ENCODE results near the gene SLC12A1.
"Not testable (repeated sequence)": the region's sequence is repeated elsewhere in the genome, so short reads cannot be mapped to it uniquely, and the experiment has no call there.

SLC12A1 gene

DNA sequence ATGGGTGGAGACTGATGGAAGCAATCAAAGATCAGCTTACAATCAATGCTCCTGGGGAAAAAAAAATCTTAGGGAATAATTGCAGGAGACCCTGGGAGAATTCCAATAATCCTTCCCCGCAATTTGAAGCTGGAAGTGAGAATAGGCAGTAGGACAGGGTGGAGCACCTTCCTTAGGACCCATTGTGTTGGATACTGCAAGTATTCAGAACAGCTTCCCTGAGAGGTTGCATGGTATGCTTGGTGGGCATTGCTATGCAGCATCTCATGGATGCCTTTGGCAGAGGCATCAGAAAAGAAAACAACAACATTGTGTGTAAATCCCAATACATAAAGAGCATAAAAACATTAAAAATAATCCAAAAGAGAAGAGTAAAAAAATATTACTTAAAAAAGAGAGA, 100.5 kb downstream of the SLC12A1 start:
- TF ChIP-seq GATA1 (IDR thresholded peaks at IDR 0.05; ENCODE audit: low read depth, low read length) (no peak), POLR2A (IDR thresholded peaks at IDR 0.05; ENCODE audit: low read length) (no peak)
- DNase-seq: no peak

DNA sequence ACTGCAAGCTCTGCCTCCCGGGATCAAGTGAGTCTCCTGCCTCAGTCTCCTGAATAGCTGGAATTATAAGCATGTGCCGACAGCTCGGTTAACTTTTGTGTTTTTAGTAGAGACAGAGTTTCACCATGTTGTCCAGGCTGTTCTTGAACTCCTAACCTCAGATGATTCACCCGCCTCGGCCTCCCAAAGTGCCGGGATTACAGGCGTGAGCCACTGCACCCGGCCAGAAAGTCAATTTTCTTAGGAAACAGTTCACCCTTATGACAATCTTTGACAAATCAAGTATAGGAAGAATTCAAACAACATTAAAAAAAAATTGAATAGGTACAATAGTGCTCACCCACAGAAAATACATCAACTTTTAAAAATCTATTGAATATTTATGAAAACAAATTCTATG, 101.5 kb downstream of the SLC12A1 start:
- DNase-seq: no peak
- TF ChIP-seq POLR2A (IDR thresholded peaks at IDR 0.05; ENCODE audit: low read length): no peak
- TF ChIP-seq GATA1 (IDR thresholded peaks at IDR 0.05; ENCODE audit: low read depth, low read length): no peak

DNA sequence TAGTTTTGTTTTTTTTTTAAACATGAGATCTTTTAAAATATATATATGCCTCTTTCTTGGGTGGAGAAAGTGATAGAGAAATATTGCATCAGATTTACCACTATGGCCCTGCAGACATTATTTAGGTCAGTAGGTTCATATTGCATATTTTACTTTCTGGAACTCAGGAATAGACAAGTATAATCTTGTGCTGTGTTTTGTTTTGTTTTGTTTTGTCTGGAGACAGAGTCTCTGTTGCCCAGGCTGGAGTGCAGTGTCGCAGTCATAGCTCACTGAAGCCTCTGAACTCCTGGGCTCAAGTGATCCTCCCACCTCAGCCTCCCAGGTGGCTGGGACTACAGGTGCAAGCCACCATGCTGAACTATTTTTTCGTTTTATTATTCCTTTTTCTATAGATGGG, 103.6 kb downstream of the SLC12A1 start:
- no peak for DNase-seq
- TF ChIP-seq GATA1 (IDR thresholded peaks at IDR 0.05; ENCODE audit: low read depth, low read length) (no peak), POLR2A (IDR thresholded peaks at IDR 0.05; ENCODE audit: low read length) (no peak)

DNA sequence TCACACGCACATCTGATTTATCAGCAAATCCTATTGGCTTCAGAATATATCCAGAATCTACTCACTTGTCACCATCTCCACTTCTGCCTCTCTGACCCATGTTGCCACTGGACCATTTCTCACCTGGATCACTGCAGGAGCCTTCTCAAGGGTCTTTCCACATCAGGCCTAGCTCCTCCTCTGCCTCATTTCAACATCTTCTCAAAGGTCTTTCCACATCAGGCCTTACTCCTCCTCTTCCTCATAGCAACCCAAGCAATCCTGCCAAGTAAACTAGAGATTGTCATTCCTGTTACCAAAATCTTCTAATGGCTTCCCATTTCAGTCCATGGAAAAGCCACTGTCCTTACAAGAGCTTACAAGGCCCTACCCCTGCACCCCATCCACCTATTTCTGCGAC, 107.1 kb downstream of the SLC12A1 start:
- TF ChIP-seq POLR2A (IDR thresholded peaks at IDR 0.05; ENCODE audit: low read length): no peak
- TF ChIP-seq GATA1 (IDR thresholded peaks at IDR 0.05; ENCODE audit: low read depth, low read length): no peak
- no peak for DNase-seq

DNA sequence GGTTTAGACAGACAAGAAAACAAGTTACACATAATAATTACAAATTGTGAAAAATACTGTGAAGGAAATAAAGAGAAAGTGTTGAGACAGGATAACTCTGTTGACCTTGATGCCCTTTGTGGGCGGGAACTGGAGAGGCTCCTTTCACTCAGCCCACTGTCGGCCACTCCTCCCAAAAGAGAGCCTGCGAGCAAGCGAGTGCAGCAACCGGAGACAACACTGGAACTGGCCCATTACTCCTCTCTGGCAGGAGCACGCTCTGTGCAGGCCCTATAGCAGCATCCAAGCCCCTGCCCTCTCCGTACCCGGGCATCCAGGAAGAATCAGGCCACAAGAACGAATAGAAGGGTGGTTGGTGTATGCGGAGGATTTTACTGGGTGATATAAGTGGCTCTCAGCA, 108.9 kb downstream of the SLC12A1 start:
- DNase-seq: no peak
- TF ChIP-seq POLR2A (IDR thresholded peaks at IDR 0.05; ENCODE audit: low read length): no peak
- TF ChIP-seq GATA1 (IDR thresholded peaks at IDR 0.05; ENCODE audit: low read depth, low read length): no peak

DNA sequence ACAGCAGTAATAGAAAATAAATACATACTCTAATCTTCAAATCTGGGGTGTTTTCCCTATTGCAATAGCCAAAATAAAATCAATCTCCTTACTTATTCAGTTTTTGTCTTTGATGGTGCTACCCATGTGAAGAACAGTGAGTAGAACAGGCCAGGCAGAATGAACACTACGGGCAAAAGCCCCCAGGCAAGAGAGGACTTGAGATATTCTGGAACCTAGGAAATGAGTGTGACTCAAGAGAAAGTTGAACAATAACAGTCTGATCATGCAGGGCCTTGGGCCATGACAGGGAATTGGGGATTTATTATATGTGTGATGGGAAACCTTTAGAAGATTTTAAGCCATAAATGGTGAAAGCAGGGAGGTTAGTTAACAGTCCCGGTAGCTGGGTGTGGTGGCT, 111.1 kb downstream of the SLC12A1 start:
- no peak for DNase-seq
- TF ChIP-seq POLR2A (IDR thresholded peaks at IDR 0.05; ENCODE audit: low read length) (no peak), GATA1 (IDR thresholded peaks at IDR 0.05; ENCODE audit: low read depth, low read length) (no peak)

DNA sequence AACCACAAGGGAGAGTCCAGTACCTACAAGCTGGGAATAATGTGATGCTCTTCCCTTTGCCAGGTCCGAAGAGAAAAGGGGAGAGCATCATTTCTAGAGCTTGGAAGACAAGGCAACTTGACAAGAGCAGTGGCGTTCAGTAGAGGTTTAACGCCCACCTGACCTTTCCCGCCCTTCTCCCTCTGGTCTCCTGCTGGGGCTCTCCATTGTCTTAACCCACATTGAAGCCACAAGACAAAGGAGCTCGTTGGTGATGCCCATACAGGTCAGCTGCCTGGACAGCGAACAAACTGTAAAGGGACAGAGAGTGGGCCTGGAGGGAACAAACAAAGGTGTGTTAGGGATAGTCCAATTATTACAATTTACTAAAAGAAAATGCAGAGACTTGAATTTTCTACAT, 112.0 kb downstream of the SLC12A1 start:
- TF ChIP-seq GATA1 (IDR thresholded peaks at IDR 0.05; ENCODE audit: low read depth, low read length) (no peak), POLR2A (IDR thresholded peaks at IDR 0.05; ENCODE audit: low read length) (no peak)
- no peak for DNase-seq

DNA sequence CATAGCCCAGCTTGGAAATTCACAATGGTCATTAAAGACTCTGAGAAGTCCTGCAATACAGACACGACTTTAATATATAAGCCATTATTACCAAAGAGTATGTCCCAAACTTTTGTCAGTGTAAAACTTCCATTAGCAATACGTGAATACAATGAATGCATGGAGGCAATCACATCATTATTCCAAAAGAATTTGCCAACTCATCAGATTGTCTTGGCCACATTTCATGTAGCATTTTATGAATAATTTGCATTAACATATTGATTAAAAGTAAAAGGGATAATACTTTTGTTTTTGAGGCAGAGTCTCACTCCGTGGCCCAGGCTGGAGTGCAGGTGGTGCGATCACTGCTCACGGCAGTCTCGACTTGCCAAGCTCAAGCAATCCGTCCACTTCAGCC, 117.2 kb downstream of the SLC12A1 start:
- no peak for DNase-seq
- no peak for TF ChIP-seq POLR2A (IDR thresholded peaks at IDR 0.05; ENCODE audit: low read length)
- TF ChIP-seq GATA1 (IDR thresholded peaks at IDR 0.05; ENCODE audit: low read depth, low read length): no peak

DNA sequence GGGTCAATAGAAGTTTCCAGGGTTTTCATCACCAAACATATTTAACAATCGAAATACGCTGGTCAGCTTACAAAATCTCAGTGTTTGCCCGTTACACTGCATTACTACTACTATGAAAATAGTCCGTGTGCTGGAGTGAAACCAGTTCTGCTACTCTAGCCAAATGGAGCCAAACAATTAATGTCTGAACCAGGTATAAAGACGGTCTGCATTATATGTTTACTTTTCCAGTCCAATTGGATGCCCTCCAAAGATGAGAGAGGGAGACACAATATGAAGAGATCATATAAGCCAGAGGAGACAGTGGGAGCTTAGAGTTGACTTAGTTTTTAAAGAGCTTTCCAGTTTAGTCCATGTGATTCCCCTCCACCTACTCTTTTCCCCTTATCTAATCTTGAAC, 118.8 kb downstream of the SLC12A1 start:
- no peak for DNase-seq

DNA sequence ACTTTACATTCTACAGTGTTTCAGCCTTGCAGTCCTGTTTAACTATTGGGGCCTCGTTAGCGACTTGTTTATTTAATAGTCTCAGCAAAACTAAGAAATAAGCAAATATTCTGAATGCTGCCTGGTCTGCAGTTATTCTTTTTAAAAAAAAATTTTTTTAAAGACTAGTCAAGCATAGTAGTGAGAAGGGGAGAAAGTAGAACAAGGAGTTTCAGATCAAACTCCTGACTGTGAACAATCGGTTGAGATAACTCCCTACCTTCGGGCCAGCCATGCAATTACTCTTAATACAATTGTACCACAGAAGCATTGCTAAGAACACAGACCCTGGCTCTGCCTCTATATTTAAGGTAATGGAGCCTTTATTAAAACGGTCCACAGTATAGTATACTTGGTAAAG, 119.3 kb downstream of the SLC12A1 start:
- no peak for DNase-seq
- TF ChIP-seq POLR2A (IDR thresholded peaks at IDR 0.05; ENCODE audit: low read length) (no peak), GATA1 (IDR thresholded peaks at IDR 0.05; ENCODE audit: low read depth, low read length) (no peak)

More for the DNA sequence above, 118.8 kb downstream of the SLC12A1 start:
- TF ChIP-seq POLR2A (IDR thresholded peaks at IDR 0.05; ENCODE audit: low read length) (no peak), GATA1 (IDR thresholded peaks at IDR 0.05; ENCODE audit: low read depth, low read length) (no peak)

DNA sequence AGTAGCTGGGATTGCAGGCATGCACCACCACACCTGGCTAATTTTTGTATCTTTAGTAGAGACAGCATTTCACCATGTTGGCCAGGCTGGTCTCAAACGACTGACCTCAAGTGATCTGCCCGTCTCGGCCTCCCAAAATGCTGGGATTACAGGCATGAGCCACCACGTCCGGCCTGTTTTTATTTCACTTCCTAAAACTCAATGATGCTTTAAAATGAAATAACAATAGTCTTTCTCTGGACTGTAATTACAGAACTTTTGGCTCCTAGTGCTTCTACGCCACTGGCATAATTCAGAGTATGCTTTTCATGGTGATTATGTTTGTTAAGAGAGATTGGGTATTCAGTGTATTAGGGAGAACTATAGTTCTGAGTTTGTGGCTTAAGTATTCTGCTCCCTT, 120.1 kb downstream of the SLC12A1 start:
- not testable (repeated sequence) for DNase-seq

DNA sequence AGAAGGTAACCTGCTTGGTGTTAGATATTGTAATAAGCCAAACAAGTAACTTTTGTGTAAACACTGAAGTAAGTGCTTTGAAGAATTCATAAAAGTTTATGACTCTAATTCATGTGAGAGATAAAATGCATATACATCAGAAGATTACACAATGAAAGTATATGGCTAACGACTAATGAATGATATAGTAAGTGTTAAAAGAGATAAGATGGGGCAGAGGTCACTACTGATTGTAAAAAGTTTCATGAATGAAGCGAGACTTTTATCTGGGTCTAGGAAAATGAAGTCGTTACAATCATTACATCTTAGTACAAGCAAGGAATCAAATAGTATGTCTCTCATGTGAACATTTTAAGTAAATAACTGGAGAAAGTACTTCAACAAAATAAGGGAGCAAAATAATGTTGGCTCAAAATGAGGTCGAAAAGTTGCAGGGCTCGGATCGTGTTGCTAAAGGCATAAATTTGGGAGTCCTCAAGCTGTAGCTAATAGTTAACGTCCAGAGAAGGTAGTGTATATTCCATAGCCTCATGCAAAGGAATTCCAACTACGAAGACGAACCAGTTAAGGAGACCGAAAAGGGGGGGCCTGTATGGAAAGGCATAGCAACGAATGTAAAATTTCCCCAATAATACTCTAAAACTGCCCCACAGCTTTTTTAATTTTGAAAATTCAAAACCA, 124.1 kb downstream of the SLC12A1 start:
- TF ChIP-seq GATA1 (IDR thresholded peaks at IDR 0.05; ENCODE audit: low read depth, low read length) (no peak), POLR2A (IDR thresholded peaks at IDR 0.05; ENCODE audit: low read length) (no peak)
- DNase-seq: peak; percentile 37 to 46

DNA sequence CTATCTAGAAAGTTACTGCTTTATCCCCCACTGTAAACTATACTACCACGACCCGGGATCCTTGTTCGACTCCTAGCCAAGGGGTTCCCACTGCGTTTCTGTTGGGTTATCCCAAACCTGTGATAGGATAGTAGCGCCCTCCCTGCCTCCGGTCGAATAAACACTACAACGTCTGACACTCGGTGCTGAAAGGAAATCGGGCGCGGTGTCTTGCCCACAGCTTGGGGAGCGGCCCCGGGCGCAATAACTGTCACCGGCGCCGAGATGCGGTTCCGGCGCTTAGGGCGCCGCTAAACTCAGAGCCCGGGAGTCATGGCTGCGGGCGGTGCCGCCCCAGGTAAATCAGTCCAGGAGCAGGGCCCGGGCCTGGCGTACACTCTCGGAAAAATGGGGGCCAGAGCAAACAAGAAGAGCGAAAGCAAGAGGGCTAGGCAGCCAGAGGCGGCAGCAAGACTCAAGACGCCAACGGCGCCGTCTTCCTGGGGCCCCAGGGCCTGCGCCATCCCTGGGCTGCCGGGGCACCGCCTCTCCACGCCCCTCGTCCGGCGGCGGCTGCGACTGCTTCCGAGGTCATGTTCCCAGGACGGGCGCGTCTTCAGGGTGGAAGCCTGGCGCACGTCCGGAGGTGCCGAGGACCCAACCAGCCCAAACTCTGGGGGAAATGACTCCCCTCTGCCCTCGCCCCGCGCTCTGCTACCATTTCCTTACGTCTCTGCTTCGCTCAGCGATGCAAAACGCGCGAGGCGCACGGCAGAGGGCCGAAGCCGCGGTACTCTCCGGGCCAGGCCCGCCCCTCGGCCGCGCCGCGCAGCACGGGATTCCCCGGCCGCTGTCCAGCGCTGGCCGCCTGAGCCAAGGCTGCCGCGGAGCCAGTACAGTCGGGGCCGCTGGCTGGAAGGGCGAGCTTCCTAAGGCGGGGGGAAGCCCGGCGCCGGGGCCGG, 125.0 kb downstream of the SLC12A1 start, which contains the start of gene DUT:
Gene DUT (plus strand): TSS at position 575 of the 941 bp plus-strand sequence. CDS start 87 bp downstream, at position 662.
- DNase-seq: peak; percentile 84 to 89
- TF ChIP-seq GATA1 (IDR thresholded peaks at IDR 0.05; ENCODE audit: low read depth, low read length) (no peak), POLR2A (IDR thresholded peaks at IDR 0.05; ENCODE audit: low read length) (peak; percentile 88)

DNA sequence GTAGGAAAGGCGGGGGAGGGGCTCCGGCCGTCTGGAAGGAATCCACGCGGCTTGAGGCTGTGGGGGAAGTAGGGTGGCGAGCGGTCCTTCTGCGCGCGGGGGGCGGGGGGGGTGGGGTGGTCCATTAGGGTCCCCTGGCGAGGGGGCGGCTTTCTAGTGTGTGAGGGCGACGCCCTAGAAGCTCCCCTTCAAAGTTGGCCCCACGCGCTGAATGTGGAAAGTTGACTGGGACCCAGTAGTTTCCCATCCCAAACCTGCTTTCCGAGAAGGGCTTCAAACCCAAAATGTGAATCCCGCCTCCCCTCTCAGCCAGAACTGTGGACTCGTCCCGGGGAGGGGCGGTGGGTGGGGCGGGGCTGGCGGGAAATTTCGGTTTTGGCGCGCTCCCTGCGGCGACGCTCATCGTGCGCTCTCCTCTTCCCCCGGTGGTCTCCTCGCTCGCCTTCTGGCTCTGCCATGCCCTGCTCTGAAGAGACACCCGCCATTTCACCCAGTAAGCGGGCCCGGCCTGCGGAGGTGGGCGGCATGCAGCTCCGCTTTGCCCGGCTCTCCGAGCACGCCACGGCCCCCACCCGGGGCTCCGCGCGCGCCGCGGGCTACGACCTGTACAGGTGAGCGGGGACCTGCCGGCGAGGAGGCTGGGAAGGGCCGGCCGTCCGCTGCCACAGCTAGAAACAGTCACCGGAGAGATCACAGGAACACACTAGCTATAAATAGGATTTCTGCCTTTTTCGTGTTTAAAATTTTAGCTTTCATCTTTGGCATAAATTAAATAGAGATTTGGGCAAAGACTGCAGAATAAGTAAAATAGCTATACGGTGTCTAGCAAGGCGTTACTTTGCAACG, 125.9 kb downstream of the SLC12A1 start:
- no peak for TF ChIP-seq POLR2A (IDR thresholded peaks at IDR 0.05; ENCODE audit: low read length)
- no peak for TF ChIP-seq GATA1 (IDR thresholded peaks at IDR 0.05; ENCODE audit: low read depth, low read length)
- peak; percentile 88 to 90 for DNase-seq

All from erythroblast (primary cell).